Testis (tissue), 2 donors: ENCODE measurements around the gene CAMTA1.

Source experiments
- CTCF ChIP-seq, 3 experiments: fragments of 450-650 bp in 2 of 3; fragments of 200-600 bp in 1 of 3; sonication (generic) in 1 of 3; IDR thresholded peaks; one replicate each; pipeline ENCODE4 v1.5.1; 2016 to 2019; ENCODE audit warnings: antibody characterized with exemption in 3 of 3, mild to moderate bottlenecking in 2 of 3, moderate library complexity in 1 of 3
- POLR2A ChIP-seq: fragments of 450-650 bp; IDR thresholded peaks from one replicate; pipeline ENCODE4 v1.6.1; 2017; ENCODE audit warnings: antibody characterized with exemption, mild to moderate bottlenecking, moderate library complexity

DNA sequence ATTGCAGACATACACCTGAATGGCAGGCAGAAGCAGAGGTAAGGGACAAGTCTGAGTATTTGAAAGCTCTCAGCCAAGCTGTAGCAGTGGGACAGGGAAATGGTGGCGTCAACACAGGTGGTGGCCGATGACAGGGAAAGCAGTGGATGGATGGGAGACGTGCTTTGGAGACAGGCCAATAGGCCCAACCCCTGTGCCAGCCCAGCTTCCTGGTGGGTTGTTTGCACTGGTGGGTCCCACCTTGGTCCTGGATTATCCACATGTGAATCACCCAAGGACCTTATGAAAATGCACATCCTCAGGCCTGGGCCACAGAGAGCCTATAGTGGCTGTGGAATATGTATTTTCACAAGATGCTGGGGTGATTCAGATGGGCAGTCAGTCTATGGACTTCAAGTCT lies 782.1 kb downstream of the CAMTA1 start:
- TF ChIP-seq CTCF (IDR thresholded peaks at IDR 0.05) (no peak), POLR2A (no peak)
